ENCODE data around the gene FAM151A. TPM values are rescaled to one million over a fixed set of nuclear protein-coding genes. Genes with fewer than 3 reads are reported as not detected.

Gene FAM151A
- total and polyA plus RNA-seq, 2 experiments from 2014 or later, result 0.10 TPM; not detected in 1

- no peak for TF ChIP-seq CTCF (conservative IDR thresholded peaks at IDR 0.05; ENCODE audit: low read depth in 2 of 2)
Measured at GRCh38 chr1:54594463-54594862, 28.9 kb downstream of the FAM151A start (continued).

- no peaks in the 10 kb centered on the region for H3K27me3 ChIP-seq (ENCODE audit: insufficient read depth)
- H3K4me2 ChIP-seq, result no peak overlapping the region
- H3K27ac Mint-ChIP-seq, result no peak overlapping the region
- no peak overlapping the region for H2AFZ ChIP-seq
- no peaks in the 10 kb centered on the region for H3K79me2 ChIP-seq (replicated peaks; ENCODE audit: insufficient read depth)
- no peak overlapping the region for H3K4me3 ChIP-seq
- no peaks in the 10 kb centered on the region for H4K20me1 ChIP-seq (replicated peaks; ENCODE audit: insufficient read depth)
- H3K36me3 Mint-ChIP-seq (ENCODE audit: low read depth), result no peaks in the 10 kb centered on the region; the same call in 2 of the 3 replicates
- H3F3A ChIP-seq (replicated peaks; ENCODE audit: low read depth), result no peaks in the 10 kb centered on the region
- H3K27ac ChIP-seq (ENCODE audit: low read depth), result no peak overlapping the region
- peaks cover 12% of the 10 kb centered on the region; the same call in 1 of the 2 replicates for H3K4me1 ChIP-seq (ENCODE audit: insufficient read depth)
- no peaks in the 10 kb centered on the region for H3K9me2 ChIP-seq (ENCODE audit: insufficient read depth)
- H3K4me3 Mint-ChIP-seq, result no peak overlapping the region
- TF ChIP-seq JUNB (IDR thresholded peaks at IDR 0.05; ENCODE audit: unreplicated experiment) (no peak), ETS1 (IDR thresholded peaks at IDR 0.05) (no peak), REST (IDR thresholded peaks at IDR 0.05; ENCODE audit: unreplicated experiment) (no peak), ZNF462 (CRISPR knock-in tag; IDR thresholded peaks at IDR 0.05) (no peak), NANOG (IDR thresholded peaks at IDR 0.05; ENCODE audit: borderline replicate concordance) (no peak), POLR2AphosphoS5 (IDR thresholded peaks at IDR 0.05; ENCODE audit: low read depth) (no peak), CREB1 (CRISPR knock-in tag; IDR thresholded peaks at IDR 0.05; ENCODE audit: low read depth) (no peak)
- DNase-seq (ENCODE audit: low spot score) (no peak), ATAC-seq (no peak)
- H3K9me3 Mint-ChIP-seq, result no peaks in the 10 kb centered on the region
- no peaks in the 10 kb centered on the region for H3K36me3 ChIP-seq (ENCODE audit: insufficient read depth)
- peaks cover 11% of the 10 kb centered on the region for H3K27me3 Mint-ChIP-seq (ENCODE audit: insufficient read depth, low read depth, poor library complexity)
- H3K4me1 Mint-ChIP-seq, result peaks cover 15% of the 10 kb centered on the region
Measured at GRCh38 chr1:54593571-54594160, 29.7 kb downstream of the FAM151A start.

Measured in GM23338 (cell line).